Tibial nerve (tissue), 4 donors: ENCODE data around the gene LSG1.

ENCODE experiments used
- EP300 ChIP-seq, 2 donors: sonication (generic); formaldehyde crosslinking; IDR thresholded peaks; one replicate each; pipeline ENCODE4 v1.6.1; 2017; ENCODE audit warnings: antibody characterized with exemption in 2 of 2, mild to moderate bottlenecking in 1 of 2
- POLR2A ChIP-seq, 2 donors: fragments of 450-650 bp; IDR thresholded peaks; one replicate each; pipeline ENCODE4 v1.6.1; 2017; ENCODE audit warnings: antibody characterized with exemption in 2 of 2, mild to moderate bottlenecking in 2 of 2, moderate library complexity in 2 of 2
- TF ChIP-seq, protein P1 (sequence below), 5 experiments: fragments of 200-600 bp in 3 of 5; fragments of 450-650 bp in 2 of 5; sonication (generic) in 3 of 5; IDR thresholded peaks; one replicate each; pipeline ENCODE4 v1.5.1; 2016 to 2019; ENCODE audit warnings: antibody characterized with exemption in 5 of 5, mild to moderate bottlenecking in 3 of 5, moderate library complexity in 2 of 5

DNA sequence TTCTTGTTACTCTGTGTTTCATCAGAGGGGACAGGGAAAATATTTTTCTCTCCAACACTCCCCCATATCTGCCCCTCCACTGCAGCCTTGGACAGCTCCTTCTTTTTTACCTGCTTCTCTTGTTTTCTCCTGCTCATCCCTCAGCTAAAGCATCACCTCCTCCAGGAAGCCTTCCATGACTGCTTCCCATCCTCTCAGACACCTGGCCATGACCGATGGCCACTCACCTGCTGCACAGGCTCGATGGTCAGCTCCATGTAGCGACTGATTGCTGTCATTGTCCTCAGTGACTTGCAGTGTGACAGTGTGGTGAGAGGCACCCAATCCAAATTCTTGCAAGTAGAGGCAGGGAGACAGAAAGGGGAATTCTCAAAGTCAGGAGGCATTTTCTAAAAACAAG, 61.3 kb downstream of the LSG1 start:
- TF ChIP-seq, protein P1, sequence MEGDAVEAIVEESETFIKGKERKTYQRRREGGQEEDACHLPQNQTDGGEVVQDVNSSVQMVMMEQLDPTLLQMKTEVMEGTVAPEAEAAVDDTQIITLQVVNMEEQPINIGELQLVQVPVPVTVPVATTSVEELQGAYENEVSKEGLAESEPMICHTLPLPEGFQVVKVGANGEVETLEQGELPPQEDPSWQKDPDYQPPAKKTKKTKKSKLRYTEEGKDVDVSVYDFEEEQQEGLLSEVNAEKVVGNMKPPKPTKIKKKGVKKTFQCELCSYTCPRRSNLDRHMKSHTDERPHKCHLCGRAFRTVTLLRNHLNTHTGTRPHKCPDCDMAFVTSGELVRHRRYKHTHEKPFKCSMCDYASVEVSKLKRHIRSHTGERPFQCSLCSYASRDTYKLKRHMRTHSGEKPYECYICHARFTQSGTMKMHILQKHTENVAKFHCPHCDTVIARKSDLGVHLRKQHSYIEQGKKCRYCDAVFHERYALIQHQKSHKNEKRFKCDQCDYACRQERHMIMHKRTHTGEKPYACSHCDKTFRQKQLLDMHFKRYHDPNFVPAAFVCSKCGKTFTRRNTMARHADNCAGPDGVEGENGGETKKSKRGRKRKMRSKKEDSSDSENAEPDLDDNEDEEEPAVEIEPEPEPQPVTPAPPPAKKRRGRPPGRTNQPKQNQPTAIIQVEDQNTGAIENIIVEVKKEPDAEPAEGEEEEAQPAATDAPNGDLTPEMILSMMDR (IDR thresholded peaks at IDR 0.05), result no peak
- TF ChIP-seq POLR2A (IDR thresholded peaks at IDR 0.05) (no peak), EP300 (IDR thresholded peaks at IDR 0.05) (no peak)
